LNCAP (cell line): ENCODE measurements around the gene TAOK1.

Source experiments
- TF ChIP-seq, protein P1 (sequence below): fragments of 450-650 bp; IDR thresholded peaks from 2 replicates; pipeline ENCODE4 v1.5.1; 2017; ENCODE audit warnings: mild to moderate bottlenecking

Gene TAOK1

DNA sequence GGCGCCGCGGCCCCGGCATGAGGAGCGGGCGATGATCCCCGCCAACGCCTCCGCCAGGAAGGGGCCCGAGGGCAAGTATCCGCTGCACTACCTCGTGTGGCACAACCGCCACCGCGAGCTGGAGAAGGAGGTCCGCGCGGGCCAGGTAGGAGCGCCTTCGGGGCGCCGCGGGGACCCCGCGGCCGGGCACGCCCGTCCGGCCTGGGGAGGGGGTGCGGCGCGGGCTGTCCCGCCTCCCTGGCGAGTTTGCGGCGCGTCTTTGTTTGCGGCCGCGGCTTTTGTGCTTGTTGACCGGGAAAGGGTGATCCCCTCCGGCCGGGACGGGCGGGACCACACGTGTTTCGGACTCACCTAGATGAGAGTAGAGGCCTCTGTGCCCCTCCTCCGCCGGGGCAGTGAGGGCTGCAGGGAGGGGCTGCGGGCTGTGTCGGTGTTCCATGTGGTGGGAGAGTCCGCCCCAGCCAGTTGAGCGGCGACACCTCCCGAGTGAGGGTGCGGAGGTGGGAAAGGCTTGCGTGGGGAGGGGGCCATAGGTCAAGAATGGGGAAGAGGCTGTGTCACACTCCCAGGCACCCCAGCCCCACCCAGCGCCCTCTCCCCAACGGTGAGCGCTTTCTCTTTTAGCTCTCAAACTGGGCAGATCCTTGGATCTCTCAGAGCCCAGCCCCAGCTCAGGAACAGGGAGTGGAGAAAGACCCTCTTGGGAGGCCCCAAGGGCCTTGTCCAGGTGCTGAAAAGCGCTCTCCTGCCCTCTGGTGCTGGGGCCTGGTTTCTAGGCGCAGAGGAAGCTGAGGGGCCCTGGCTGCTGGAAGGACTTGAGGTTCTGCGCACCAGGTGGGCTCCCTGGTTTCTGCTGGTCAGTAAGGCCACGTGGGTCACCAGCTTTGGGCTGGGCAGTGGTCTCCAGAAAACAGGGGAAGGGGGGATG, 203.7 kb downstream of the TAOK1 start:
- TF ChIP-seq, protein P1, sequence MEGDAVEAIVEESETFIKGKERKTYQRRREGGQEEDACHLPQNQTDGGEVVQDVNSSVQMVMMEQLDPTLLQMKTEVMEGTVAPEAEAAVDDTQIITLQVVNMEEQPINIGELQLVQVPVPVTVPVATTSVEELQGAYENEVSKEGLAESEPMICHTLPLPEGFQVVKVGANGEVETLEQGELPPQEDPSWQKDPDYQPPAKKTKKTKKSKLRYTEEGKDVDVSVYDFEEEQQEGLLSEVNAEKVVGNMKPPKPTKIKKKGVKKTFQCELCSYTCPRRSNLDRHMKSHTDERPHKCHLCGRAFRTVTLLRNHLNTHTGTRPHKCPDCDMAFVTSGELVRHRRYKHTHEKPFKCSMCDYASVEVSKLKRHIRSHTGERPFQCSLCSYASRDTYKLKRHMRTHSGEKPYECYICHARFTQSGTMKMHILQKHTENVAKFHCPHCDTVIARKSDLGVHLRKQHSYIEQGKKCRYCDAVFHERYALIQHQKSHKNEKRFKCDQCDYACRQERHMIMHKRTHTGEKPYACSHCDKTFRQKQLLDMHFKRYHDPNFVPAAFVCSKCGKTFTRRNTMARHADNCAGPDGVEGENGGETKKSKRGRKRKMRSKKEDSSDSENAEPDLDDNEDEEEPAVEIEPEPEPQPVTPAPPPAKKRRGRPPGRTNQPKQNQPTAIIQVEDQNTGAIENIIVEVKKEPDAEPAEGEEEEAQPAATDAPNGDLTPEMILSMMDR, result peak; percentile 43; the same call in 1 of the 2 replicates

DNA sequence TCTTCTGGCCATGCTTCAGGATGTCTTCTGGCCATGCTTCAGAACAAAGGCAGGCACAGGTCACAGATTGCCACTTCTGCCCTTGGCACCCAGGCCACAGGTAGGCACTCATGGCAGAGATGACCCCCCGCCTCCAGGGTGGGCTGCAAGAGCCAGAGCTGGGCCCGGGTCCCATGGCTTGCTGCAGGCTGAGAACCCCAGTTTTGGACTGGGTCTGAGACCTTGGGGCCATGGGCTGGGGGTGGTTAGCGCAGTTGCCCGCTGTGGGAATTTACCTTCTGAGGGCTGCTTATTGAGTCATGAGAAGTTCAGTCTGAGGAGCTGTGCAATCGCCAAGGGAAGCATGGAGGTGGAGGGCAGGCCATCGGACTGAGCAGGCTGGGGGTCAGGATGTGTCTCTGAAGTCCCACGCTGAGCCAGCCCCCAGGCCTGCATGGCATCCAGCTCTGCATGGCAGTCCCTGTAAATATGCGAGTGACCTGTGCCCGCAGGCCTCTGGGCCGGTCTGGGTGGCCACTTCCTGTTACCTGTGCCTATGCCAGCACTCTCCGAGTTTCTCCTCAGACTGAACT, 204.4 kb downstream of the TAOK1 start:
- TF ChIP-seq, protein P1, result no peak; the same call in 1 of the 2 replicates

DNA sequence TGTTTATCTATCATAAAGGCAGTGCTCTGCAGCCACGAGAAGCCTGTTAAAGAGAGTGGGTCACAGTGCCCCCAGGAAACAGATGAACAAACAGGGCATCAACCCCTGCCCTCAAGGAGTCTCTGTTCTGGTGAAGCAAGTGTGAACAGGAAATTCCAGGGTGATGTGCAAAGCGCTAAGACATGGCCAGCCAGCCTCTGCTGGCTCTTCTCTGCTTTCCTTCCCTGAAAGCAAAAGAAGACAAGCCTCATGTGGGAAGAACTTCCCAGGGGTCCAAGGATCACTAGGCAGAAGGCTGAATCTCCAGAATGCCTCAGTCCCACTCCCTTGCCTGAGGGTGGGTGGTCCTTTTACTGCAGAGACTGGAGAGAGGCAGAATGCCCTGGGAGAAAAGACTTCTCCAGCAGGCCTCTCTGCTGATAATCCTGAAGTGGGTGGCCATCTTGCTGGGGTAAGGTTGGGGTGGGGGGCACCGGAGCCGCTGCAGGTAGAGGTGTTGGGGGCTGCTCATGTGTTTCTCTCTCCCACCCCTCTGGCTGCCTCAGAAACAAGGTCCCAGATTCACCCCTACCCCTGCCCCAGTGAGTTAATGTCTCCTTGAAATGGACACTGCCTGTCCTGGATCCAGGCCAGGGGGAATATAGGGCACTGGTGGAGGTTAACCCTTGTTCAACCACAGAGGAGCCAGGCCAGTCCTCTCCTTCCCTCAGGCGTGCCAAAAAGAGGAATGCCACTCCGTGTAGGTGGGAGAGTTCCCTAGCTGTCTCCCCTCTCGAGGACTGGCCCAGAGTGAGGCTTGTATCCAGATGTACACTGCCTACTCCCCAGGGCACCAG, 205.2 kb downstream of the TAOK1 start:
- TF ChIP-seq, protein P1, result no peak

DNA sequence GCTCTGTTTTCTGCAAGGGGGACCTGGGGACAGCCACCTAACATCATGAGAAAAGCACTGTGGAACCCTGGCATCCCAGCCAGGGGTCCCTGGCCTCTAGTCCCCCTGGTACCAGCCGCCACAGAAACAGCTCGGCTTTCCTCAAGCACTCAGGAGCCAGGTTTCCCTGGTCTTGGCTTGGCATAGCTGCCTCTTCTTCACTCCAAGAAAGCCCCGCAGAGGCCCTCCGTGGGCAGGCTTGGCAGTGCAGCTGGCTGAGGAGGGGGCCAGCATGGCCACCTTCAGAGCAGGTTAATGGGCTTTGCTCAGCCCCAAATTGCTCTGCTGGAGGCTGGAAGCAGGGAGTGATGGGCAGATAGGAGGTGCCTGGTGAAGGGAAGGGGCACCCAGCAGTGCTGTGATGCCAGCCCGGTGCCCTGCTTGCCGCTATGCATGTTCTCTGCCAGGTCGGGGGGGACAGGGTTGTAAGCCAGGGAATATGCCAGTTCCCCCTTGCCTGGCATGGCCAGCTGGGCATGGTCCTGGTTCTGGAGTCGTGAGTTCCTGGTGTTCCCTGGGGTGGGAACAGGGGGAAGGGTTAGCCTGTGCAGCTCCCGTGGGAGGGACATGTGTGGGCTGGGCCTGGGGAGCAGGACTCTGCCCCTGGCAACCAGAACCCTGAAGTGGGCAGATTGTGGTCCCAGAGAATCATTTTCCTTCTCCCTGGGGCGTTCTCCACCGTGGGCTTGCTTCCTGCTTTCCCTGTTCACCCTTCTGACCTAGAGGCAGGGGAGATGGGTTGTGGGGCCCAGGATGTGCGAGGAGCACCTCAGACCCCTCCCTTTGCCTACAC, 206.0 kb downstream of the TAOK1 start:
- TF ChIP-seq, protein P1, result no peak

DNA sequence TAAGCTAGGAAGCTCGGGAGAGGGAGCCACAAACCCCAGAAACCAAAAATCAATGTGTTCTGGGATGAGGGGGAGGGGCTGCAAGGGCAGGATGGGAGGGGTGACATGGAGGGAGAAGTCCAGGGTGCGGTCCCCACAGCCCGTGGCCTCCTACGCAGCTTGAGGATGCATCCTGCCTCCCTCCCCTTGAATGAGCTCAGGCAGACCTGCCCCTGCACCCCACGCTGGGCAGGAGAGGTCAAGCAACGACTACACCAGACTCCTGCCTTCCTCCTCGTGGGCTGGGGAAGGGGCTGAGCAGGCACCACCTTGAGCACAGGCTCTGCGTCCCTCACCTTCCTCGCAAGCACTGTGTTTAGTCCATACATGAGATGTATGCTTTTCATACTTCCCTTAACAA, 206.6 kb downstream of the TAOK1 start:
- TF ChIP-seq, protein P1, result no peak

DNA sequence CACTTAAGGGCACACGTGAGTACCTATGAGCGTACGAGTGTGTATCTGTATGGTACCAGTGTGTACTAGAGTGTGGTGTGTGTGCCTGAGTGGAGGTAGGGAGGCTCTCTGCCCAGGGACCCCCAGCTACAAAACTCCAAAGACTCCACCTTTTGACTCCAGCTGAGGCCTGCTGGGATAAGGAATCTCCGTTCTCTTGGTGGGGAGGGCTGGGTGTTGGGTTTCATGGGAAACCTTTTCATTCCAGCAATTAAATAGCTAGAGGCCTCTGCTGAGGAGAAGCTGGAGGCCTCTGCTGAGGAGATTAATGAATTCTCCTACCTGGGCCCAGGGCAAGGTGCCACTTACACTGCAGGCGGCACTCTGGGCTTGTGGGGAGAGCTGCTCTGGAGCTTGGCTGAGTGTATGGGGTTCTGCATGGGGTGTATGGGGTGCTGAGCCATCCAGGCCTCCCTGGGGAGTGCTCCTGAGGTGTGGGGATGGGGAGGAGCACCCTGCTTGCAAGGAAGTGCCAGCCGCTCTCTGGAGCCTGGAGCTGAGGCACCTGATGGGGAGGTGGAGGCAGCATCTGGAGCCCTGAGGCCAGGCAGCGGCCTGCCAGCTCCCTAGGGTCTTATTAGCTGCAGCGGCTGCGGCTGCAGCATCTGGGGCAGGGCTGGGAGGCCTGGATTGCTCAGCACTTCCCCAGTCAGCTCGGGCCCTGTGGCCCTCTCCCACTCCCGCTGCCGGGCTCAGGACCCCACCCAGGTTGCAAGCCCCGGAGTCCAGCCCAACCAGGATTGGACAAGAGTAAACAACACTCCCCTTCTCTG, 207.4 kb downstream of the TAOK1 start:
- TF ChIP-seq, protein P1, result no peak
